WERI-Rb-1 (cell line): ENCODE measurements around the gene KDELR1.

Experiments used
- DNase-seq: peaks from one replicate; pipeline ENCODE4 v3.0.0-alpha.2; 2020
- H3K27ac ChIP-seq: fragments of 250-450 bp; sonication (Bioruptor Pico); 2 replicates; pipeline ENCODE4 v1.5.1; 2020; ENCODE audit warnings: mild to moderate bottlenecking, moderate library complexity
- H3K27me3 ChIP-seq: fragments of 250-450 bp; sonication (Bioruptor Pico); 2 replicates; pipeline ENCODE4 v1.5.1; 2021; ENCODE audit warnings: mild to moderate bottlenecking, low read depth, moderate library complexity; ENCODE audit not compliant: insufficient read depth, severe bottlenecking
- H3K36me3 ChIP-seq: fragments of 250-450 bp; sonication (Bioruptor Pico); 2 replicates; pipeline ENCODE4 v1.5.1; 2020; ENCODE audit warnings: mild to moderate bottlenecking, moderate library complexity
- H3K4me3 ChIP-seq: 2 replicates; pipeline ENCODE4 v1.5.1; 2011; ENCODE audit warnings: low read depth, mild to moderate bottlenecking, control low read depth, low read length
- H3K9me3 ChIP-seq: fragments of 250-450 bp; sonication (Bioruptor Pico); 2 replicates; pipeline ENCODE4 v1.5.1; 2021; ENCODE audit warnings: mild to moderate bottlenecking, moderate library complexity; ENCODE audit not compliant: severe bottlenecking
- CTCF ChIP-seq: IDR thresholded peaks from 2 replicates; pipeline ENCODE4 v1.5.1; 2011; ENCODE audit warnings: low read depth, mild to moderate bottlenecking, control low read depth, inconsistent platforms, low read length

KDELR1 gene

GRCh38 chr19:48391100-48392005, at the start of gene KDELR1:
Gene KDELR1 (minus strand): TSS chr19:48391551. CDS start chr19:48391358, 193 bp downstream.
- no peaks in the 10 kb centered on the region for H3K9me3 ChIP-seq
- peak; percentile 69 for DNase-seq
- H3K36me3 ChIP-seq: peaks cover 30% of the 10 kb centered on the region
- peak within 1 kb of the TSS; percentile 97 for H3K4me3 ChIP-seq
- peak within 1 kb of the TSS; percentile 89 for H3K27ac ChIP-seq
- no peaks in the 10 kb centered on the region for H3K27me3 ChIP-seq
- TF ChIP-seq CTCF: peak; percentile 89

GRCh38 chr19:48436586-48436985, 45.2 kb upstream of the KDELR1 start:
- H3K4me3 ChIP-seq: no peak overlapping the region
- H3K9me3 ChIP-seq: no peaks in the 10 kb centered on the region
- TF ChIP-seq CTCF: no peak
- no peaks in the 10 kb centered on the region; the same call in 1 of the 2 replicates for H3K36me3 ChIP-seq
- H3K27ac ChIP-seq: no peak overlapping the region
- no peak for DNase-seq
- H3K27me3 ChIP-seq: no peaks in the 10 kb centered on the region

- no peak overlapping the region for H3K27ac ChIP-seq
- no peaks in the 10 kb centered on the region; the same call in 1 of the 2 replicates for H3K36me3 ChIP-seq
- no peak overlapping the region for H3K4me3 ChIP-seq
- no peak for TF ChIP-seq CTCF
- no peaks in the 10 kb centered on the region for H3K27me3 ChIP-seq
- H3K9me3 ChIP-seq: no peaks in the 10 kb centered on the region
- no peak for DNase-seq
These were observed 42.0 kb upstream of the KDELR1 start for GRCh38 chr19:48433337-48433736.

GRCh38 chr19:48428670-48429069, 37.3 kb upstream of the KDELR1 start:
- Histone ChIP-seq H3K27me3 (no peaks in the 10 kb centered on the region), H3K9me3 (no peaks in the 10 kb centered on the region), H3K27ac (no peak overlapping the region), H3K4me3 (no peak overlapping the region), H3K36me3 (no peaks in the 10 kb centered on the region; the same call in 1 of the 2 replicates)
- no peak for DNase-seq
- no peak for TF ChIP-seq CTCF

GRCh38 chr19:48424694-48425219, 33.4 kb upstream of the KDELR1 start:
- no peak for TF ChIP-seq CTCF
- no peaks in the 10 kb centered on the region for H3K36me3 ChIP-seq
- H3K27ac ChIP-seq: no peak overlapping the region
- no peaks in the 10 kb centered on the region for H3K27me3 ChIP-seq
- H3K9me3 ChIP-seq: no peaks in the 10 kb centered on the region
- H3K4me3 ChIP-seq: no peak overlapping the region
- DNase-seq: no peak
